ENCODE measurements around the gene PCNP. TPM values are rescaled to one million over a fixed set of nuclear protein-coding genes. Genes with fewer than 3 reads are reported as not detected.

PCNP gene
- total RNA-seq, 2 donors from 2014 or later = 59.2 to 92.9 TPM

DNA sequence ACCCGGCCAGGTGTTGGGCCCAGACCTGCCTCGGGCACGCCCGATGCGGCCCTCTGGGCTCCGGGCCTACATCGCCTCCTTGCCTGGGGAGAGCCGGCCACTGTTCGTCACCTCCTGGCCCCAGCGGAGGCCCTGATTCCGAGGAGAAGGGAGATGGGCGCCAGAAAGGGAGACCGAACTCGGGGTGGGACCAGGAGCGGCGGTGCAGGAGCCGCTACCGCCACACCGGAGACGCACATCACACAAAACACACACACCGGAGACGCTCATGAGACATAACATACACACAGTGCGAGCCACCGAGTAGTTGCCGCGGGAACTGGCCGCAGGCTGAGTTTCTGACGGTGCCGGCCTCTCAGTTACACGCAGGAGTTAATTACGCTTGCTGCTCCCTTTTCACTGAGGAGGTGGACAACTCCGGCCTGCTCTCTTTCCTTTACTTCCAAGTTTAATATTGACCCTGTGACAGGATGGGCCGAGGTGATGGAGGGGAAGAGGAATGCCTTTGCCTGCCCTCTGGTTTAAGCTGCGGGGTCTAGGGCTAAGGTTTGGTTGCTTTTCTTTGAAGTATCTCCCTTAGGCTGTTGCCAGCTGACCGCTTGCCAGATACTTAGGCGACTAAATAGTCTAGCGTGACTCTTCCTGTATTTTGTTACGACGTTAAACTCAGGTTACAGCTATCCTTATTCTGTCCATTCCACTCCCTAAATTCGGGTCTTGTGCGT lies 570 bp downstream of the PCNP start:
- H3K9me3 ChIP-seq = no peaks in the 10 kb centered on the region
- TF ChIP-seq POLR2AphosphoS5 (IDR thresholded peaks at IDR 0.05) (peak; percentile 30), POLR2A (IDR thresholded peaks at IDR 0.05) (no peak)
- TF ChIP-seq, protein P1, sequence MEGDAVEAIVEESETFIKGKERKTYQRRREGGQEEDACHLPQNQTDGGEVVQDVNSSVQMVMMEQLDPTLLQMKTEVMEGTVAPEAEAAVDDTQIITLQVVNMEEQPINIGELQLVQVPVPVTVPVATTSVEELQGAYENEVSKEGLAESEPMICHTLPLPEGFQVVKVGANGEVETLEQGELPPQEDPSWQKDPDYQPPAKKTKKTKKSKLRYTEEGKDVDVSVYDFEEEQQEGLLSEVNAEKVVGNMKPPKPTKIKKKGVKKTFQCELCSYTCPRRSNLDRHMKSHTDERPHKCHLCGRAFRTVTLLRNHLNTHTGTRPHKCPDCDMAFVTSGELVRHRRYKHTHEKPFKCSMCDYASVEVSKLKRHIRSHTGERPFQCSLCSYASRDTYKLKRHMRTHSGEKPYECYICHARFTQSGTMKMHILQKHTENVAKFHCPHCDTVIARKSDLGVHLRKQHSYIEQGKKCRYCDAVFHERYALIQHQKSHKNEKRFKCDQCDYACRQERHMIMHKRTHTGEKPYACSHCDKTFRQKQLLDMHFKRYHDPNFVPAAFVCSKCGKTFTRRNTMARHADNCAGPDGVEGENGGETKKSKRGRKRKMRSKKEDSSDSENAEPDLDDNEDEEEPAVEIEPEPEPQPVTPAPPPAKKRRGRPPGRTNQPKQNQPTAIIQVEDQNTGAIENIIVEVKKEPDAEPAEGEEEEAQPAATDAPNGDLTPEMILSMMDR (IDR thresholded peaks at IDR 0.05) = no peak
- H3K27me3 ChIP-seq (replicated peaks; ENCODE audit: insufficient read depth) = no peaks in the 10 kb centered on the region
- DNase-seq (ENCODE audit: low spot score) = peak; percentile 46
- H3K27ac ChIP-seq = peak overlapping the region; percentile 98 to 99
- no peaks in the 10 kb centered on the region for H3K36me3 ChIP-seq
- intact Hi-C loops (cut with DNase I) = loop anchor here (5.0 to 10.0 kb wide), 2 partner anchors 103 to 200 kb away; partner anchors contain the start of genes NXPE3 and ZBTB11
- no peaks in the 10 kb centered on the region for H3K4me1 ChIP-seq (replicated peaks)
- under 1% methylated on average over 41 of the region's 41 CpGs for WGBS
- peak overlapping the region; percentile 91 to 95 for H3K4me3 ChIP-seq

GRCh38 chr3:101577286-101577685 lies 3.3 kb downstream of the PCNP start:
- no peaks in the 10 kb centered on the region for H3K4me1 ChIP-seq (replicated peaks)
- DNase-seq (ENCODE audit: low spot score) = no peak
- no peak overlapping the region for H3K4me3 ChIP-seq
- H3K27me3 ChIP-seq (replicated peaks; ENCODE audit: insufficient read depth) = no peaks in the 10 kb centered on the region
- H3K36me3 ChIP-seq = no peaks in the 10 kb centered on the region
- 96% methylated on average over 6 of the region's 6 CpGs for WGBS
- intact Hi-C loops (cut with DNase I) = loop anchor here (10.0 kb wide), 1 partner anchor 198 kb away; the partner anchor contains the start of gene NXPE3
- TF ChIP-seq POLR2A (IDR thresholded peaks at IDR 0.05) (no peak), POLR2AphosphoS5 (IDR thresholded peaks at IDR 0.05) (no peak)
- TF ChIP-seq, protein P1 (IDR thresholded peaks at IDR 0.05) = no peak
- no peak overlapping the region for H3K27ac ChIP-seq
- no peaks in the 10 kb centered on the region for H3K9me3 ChIP-seq

DNA sequence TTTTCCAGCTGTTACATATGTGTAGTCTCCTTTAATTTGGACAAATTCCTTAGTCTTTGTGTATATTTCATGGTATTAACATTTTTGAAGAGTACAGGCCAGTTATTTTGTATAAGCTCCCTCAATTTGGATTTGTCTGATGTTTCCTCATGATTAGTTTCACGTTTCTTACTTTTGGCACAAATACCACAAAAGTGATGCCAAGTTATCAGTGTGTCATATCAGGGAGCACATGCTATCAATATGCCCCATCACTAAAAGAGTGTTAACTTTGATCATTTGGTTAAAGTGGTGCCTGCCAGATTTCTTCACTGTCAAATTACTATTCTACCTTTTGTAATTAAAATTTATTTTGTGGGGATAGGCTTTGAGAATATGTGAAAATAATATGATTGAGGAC lies 14.6 kb downstream of the PCNP start:
- WGBS = 0% methylated on average over 1 of the region's 1 CpG
- Histone ChIP-seq H3K36me3 (no peaks in the 10 kb centered on the region), H3K4me3 (no peak overlapping the region), H3K9me3 (no peaks in the 10 kb centered on the region), H3K4me1 (replicated peaks) (no peaks in the 10 kb centered on the region), H3K27ac (no peak overlapping the region), H3K27me3 (replicated peaks; ENCODE audit: insufficient read depth) (no peaks in the 10 kb centered on the region)
- intact Hi-C loops (cut with DNase I) = no loop called here
- TF ChIP-seq, protein P1 (IDR thresholded peaks at IDR 0.05) = no peak
- TF ChIP-seq POLR2A (IDR thresholded peaks at IDR 0.05) (no peak), POLR2AphosphoS5 (IDR thresholded peaks at IDR 0.05) (no peak)
- no peak for DNase-seq (ENCODE audit: low spot score)

DNA sequence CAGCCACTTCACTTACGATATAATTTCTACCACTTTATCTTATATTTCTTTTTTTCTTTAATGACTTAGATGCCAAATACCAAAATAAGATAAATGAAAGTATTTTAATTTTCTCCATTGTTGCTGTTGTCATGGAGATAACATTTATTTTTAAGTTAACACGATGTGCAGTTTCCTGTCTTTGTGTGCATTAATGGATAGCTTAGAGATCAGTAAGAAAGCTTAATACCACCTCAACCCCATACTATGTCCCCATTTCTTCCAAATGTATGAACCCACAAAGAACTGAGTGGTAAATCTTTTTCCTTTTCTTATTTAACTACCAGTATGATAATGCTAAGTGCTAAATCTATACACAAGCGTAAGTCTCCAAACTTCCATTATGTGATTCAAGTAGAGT lies 17.1 kb downstream of the PCNP start:
- 82% methylated on average over 3 of the region's 3 CpGs for WGBS
- H3K27ac ChIP-seq = no peak overlapping the region
- intact Hi-C loops (cut with DNase I) = no loop called here
- H3K4me3 ChIP-seq = no peak overlapping the region
- no peaks in the 10 kb centered on the region for H3K9me3 ChIP-seq
- no peak for TF ChIP-seq POLR2A (IDR thresholded peaks at IDR 0.05)
- TF ChIP-seq, protein P1 (IDR thresholded peaks at IDR 0.05) = no peak
- no peak for TF ChIP-seq POLR2AphosphoS5 (IDR thresholded peaks at IDR 0.05)
- H3K4me1 ChIP-seq (replicated peaks) = no peaks in the 10 kb centered on the region
- H3K27me3 ChIP-seq (replicated peaks; ENCODE audit: insufficient read depth) = no peaks in the 10 kb centered on the region
- no peaks in the 10 kb centered on the region for H3K36me3 ChIP-seq
- DNase-seq (ENCODE audit: low spot score) = no peak

DNA sequence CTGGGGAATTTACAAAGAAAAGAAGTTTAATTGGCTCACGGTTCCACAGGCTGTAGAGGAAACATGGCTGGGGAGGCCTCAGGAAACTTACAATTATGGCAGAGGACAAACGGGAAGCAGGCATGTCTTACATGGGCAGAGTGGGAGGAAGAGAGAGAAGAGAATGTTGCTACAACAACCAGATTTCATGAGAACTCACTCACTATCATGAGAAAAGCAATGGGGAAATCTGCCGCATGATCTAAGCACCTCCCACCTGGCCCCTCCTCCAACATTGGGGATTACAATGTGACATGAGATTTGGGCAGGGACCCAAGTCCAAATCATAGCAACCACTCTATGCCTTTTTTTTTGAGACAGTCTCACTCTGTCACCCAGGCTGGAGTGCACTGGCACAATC lies 28.8 kb downstream of the PCNP start:
- Histone ChIP-seq H3K4me3 (no peak overlapping the region), H3K36me3 (no peaks in the 10 kb centered on the region), H3K9me3 (no peaks in the 10 kb centered on the region), H3K27ac (no peak overlapping the region), H3K4me1 (replicated peaks) (no peaks in the 10 kb centered on the region), H3K27me3 (replicated peaks; ENCODE audit: insufficient read depth) (no peaks in the 10 kb centered on the region)
- 84% methylated on average over 3 of the region's 3 CpGs for WGBS
- intact Hi-C loops (cut with DNase I) = no loop called here
- DNase-seq (ENCODE audit: low spot score) = no peak
- TF ChIP-seq POLR2AphosphoS5 (IDR thresholded peaks at IDR 0.05) = no peak
- TF ChIP-seq POLR2A (IDR thresholded peaks at IDR 0.05) = no peak
- TF ChIP-seq, protein P1 (IDR thresholded peaks at IDR 0.05) = no peak
